Pancreas (tissue), 10 donors: ENCODE results near the gene CRACR2A. TPM values are rescaled to one million over a fixed set of nuclear protein-coding genes. Genes with fewer than 3 reads are reported as not detected.

Experiments used
- ATAC-seq, 4 donors: fragments of 200-7000 bp; cut with Tn5 transposase; one replicate each; pipeline versions ENCODE4 v1.8.0 to v1.9.1; 2020; ENCODE audit warnings: mild to moderate bottlenecking in 4 of 4, moderate library complexity in 4 of 4
- DNase-seq, 6 donors: peaks; one replicate each; pipeline ENCODE4 v3.0.0-alpha.2; 2020
- FAIRE-seq: peaks from 2 replicates; lab custom pipeline; 2012; peaks lifted over from hg19 to GRCh38; lab: Jason Lieb, UNC
- H3K27ac ChIP-seq, 4 donors: fragments of 200-600 bp; sonication (generic); 1 replicate in 3 of 4; 2 replicates in 1 of 4; pipeline versions ENCODE4 v1.5.0 to v1.8.0; 2020
- H3K27me3 ChIP-seq, 4 donors: fragments of 200-600 bp; one replicate each; pipeline ENCODE4 v1.8.0; 2021
- H3K36me3 ChIP-seq, 3 donors: fragments of 200-600 bp; sonication (generic) in 1 of 3; one replicate each; pipeline versions ENCODE4 v1.5.0 to v1.8.0; 2020 to 2021
- H3K4me1 ChIP-seq, 3 donors: fragments of 200-600 bp; one replicate each; pipeline ENCODE4 v1.8.0; 2021
- H3K4me3 ChIP-seq, 4 donors: fragments of 200-600 bp; sonication (generic) in 2 of 4; one replicate each; pipeline versions ENCODE4 v1.5.0 to v1.8.0; 2020 to 2021
- H3K9me3 ChIP-seq, 4 donors: fragments of 200-600 bp; one replicate each; pipeline ENCODE4 v1.8.0; 2021
- CTCF ChIP-seq, 4 donors: fragments of 200-600 bp; sonication (generic) in 3 of 4; IDR thresholded peaks; one replicate each; pipeline versions ENCODE4 v1.5.0 to v1.8.0; 2021; ENCODE audit warnings: antibody characterized with exemption in 4 of 4
- WGBS, 2 donors: extraction: QIAGEN DNeasy Blood & Tissue Kit; methylation state at CpG; one replicate each; pipeline ENCODE4 v1.1.7; 2013; 5-methylcytosine and 5-hydroxymethylcytosine counted together
- intact Hi-C, 3 donors: fragments of 100-400 bp; cut with DNase I; formaldehyde crosslinking; loops; one replicate each; pipeline versions ENCODE4 v1.11.1 to v1.14.2; 2022
- polyA plus RNA-seq, 2 donors: library from polyadenylated mRNA; stranded (reverse); fragments of 200-250 nt; gene quantifications; one replicate each; pipeline ENCODE4 v1.2.3, GENCODE V29; 2013
- total RNA-seq, 6 donors: library from RNA; stranded (reverse); fragmentation: NEBNext Ultra II Directional in 4 of 6; extraction: Animal tissue kit (Norgen Biotek cat#: 25700) in 4 of 6; gene quantifications; one replicate each; pipeline versions ENCODE4 v1.2.1 to v1.2.4, GENCODE V29; 2021 to 2023
- donor health status: healthy with polysubstance abuse.
- donor health status: DM: no; HTN: no; CAD: no; lungs with moderate emphysema.
- donor health status: DM: no; HTN: no; CAD: no.
- donor health status: control.
- donor health status: control.
- donor health status: Bipolar disorder and iron deficiency.
- donor health status: DM: yes; HTN: yes; CAD: no.
- donor health status: DM: no; HTN: no; CAD: no.
- donor health status: DM: no; HTN: no; CAD: no.
- donor health status: DM: yes; HTN: yes; CAD: no.

CRACR2A gene
- total and polyA plus RNA-seq, 8 donors, result 1.5 to 10.3 (median 7.3) TPM

- Histone ChIP-seq H3K36me3 (no peaks in the 10 kb centered on the region), H3K27ac (no peak overlapping the region), H3K9me3 (no peaks in the 10 kb centered on the region), H3K4me3 (no peak overlapping the region), H3K27me3 (no peaks in the 10 kb centered on the region), H3K4me1 (no peaks in the 10 kb centered on the region)
- intact Hi-C loops, result no loop called here
- no peak for TF ChIP-seq CTCF (IDR thresholded peaks at IDR 0.05)
- DNase-seq (peak in 1 of 6 donors; percentile 14), FAIRE-seq (no peak), ATAC-seq (no peak)
- WGBS, 2 donors, result 92 to 95% methylated on average over 4 of the region's 4 CpGs
Observed at GRCh38 chr12:3617565-3617964, 135.3 kb downstream of the CRACR2A start.

GRCh38 chr12:3615862-3616261 is 137.0 kb downstream of the CRACR2A start:
- intact Hi-C loops, result no loop called here
- DNase-seq, result no peak
- Histone ChIP-seq H3K4me3 (no peak overlapping the region), H3K27me3 (no peaks in the 10 kb centered on the region), H3K27ac (no peak overlapping the region), H3K4me1 (no peaks in the 10 kb centered on the region), H3K36me3 (no peaks in the 10 kb centered on the region), H3K9me3 (no peaks in the 10 kb centered on the region)
- 94 to 95% methylated on average over 5 of the region's 5 CpGs for WGBS, 2 donors
- ATAC-seq, result no peak
- TF ChIP-seq CTCF (IDR thresholded peaks at IDR 0.05), result no peak
- no peak for FAIRE-seq

DNA sequence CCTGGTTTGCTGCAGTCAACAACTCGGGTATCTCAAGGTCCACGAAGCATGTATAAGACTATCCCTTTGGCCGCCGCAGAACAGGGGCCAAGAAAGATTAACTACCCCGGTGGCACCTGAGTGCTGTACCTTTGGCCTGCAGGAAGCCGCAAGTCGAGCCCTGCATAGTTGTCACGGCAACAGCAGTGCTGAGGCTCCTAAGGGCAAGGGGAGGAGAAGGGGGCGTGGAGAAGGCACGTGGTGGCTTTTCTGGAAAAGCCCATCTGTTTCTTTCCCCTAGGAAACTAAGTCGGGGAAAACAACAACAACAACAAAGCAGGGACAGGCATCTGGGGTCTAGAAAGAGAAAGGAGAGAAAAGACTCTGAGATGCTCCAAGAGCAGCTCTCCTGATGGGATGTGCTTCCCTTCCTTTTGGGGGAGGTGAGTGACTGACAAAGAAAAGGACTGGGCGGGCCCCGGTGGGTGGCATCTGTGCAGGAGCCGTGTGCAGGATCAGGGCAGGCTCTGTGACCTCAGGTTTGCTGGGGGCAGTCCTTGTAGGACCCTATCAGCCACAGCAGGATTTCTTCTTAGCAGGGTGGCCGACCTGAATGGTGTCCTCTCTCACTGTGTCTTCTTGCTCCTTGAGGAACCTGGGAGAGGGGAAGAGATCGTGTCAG is 138.0 kb downstream of the CRACR2A start:
- intact Hi-C loops, result no loop called here
- Histone ChIP-seq H3K4me3 (no peak overlapping the region), H3K36me3 (no peaks in the 10 kb centered on the region), H3K27ac (no peak overlapping the region), H3K9me3 (no peaks in the 10 kb centered on the region), H3K4me1 (no peaks in the 10 kb centered on the region), H3K27me3 (no peaks in the 10 kb centered on the region)
- ATAC-seq, result no peak
- peak in 1 of 6 donors; percentile 35 for DNase-seq
- FAIRE-seq, result no peak
- no peak for TF ChIP-seq CTCF (IDR thresholded peaks at IDR 0.05)
- 83 to 87% methylated on average over 16 of the region's 16 CpGs for WGBS, 2 donors

- 88 to 92% methylated on average over 13 of the region's 13 CpGs for WGBS, 2 donors
- H3K36me3 ChIP-seq, result no peaks in the 10 kb centered on the region
- intact Hi-C loops, result no loop called here
Observed at GRCh38 chr12:3613641-3614395, 139.1 kb downstream of the CRACR2A start.

More at GRCh38 chr12:3613641-3614395, 139.1 kb downstream of the CRACR2A start:
- Histone ChIP-seq H3K27me3 (no peaks in the 10 kb centered on the region), H3K27ac (no peak overlapping the region), H3K4me3 (no peak overlapping the region), H3K9me3 (no peaks in the 10 kb centered on the region), H3K4me1 (no peaks in the 10 kb centered on the region)
- FAIRE-seq, result no peak
- TF ChIP-seq CTCF (IDR thresholded peaks at IDR 0.05), result no peak
- no peak for ATAC-seq
- DNase-seq, result no peak
